Mesendoderm (in vitro differentiated cells): ENCODE results near the gene KLHDC2.
A peak's percentile ranks its signal among the peaks of the same experiment; 100 is the strongest.

Experiments
- DNase-seq: peaks from one replicate; pipeline ENCODE4 v3.0.0; 2013
- H2AK5ac ChIP-seq: 2 replicates; pipeline ENCODE4 v1.6.1; 2013; ENCODE audit warnings: low read length, inconsistent platforms
- H2BK120ac ChIP-seq: 2 replicates; pipeline ENCODE4 v1.6.1; 2013; ENCODE audit warnings: low read depth, mild to moderate bottlenecking, low read length, moderate library complexity, mixed read lengths
- H2BK15ac ChIP-seq: replicated peaks from 2 replicates; pipeline ENCODE4 v1.6.1; 2013; ENCODE audit warnings: low read depth, mild to moderate bottlenecking, moderate library complexity
- H2BK5ac ChIP-seq: 2 replicates; pipeline ENCODE4 v1.6.1; 2013; ENCODE audit warnings: low read length, inconsistent platforms
- H3K18ac ChIP-seq: 2 replicates; pipeline ENCODE4 v1.6.1; 2013; ENCODE audit warnings: mild to moderate bottlenecking, low read length, mixed read lengths
- H3K23ac ChIP-seq: one replicate; pipeline ENCODE4 v1.6.1; 2013; ENCODE audit warnings: low read length
- H3K27ac ChIP-seq: 2 replicates; pipeline ENCODE4 v1.5.1; 2013; ENCODE audit warnings: low read depth, mild to moderate bottlenecking, inconsistent platforms, low read length, moderate library complexity
- H3K27me3 ChIP-seq: 2 replicates; pipeline ENCODE4 v1.6.1; 2013; ENCODE audit warnings: low read length, control low read depth, mild to moderate bottlenecking, inconsistent platforms; ENCODE audit not compliant: insufficient read depth, poor library complexity
- H3K36me3 ChIP-seq: 2 replicates; pipeline ENCODE4 v1.6.1; 2013; ENCODE audit warnings: low read length, inconsistent platforms; ENCODE audit not compliant: control insufficient read depth, insufficient read depth
- H3K4ac ChIP-seq: one replicate; pipeline ENCODE4 v1.6.1; 2013; ENCODE audit warnings: low read depth, mild to moderate bottlenecking, low read length, moderate library complexity
- H3K4me1 ChIP-seq: 2 replicates; pipeline ENCODE4 v1.6.1; 2013; ENCODE audit warnings: low read depth, low read length, inconsistent platforms; ENCODE audit not compliant: control insufficient read depth
- H3K4me2 ChIP-seq: 2 replicates; pipeline ENCODE4 v1.6.1; 2013; ENCODE audit warnings: low read length
- H3K4me3 ChIP-seq: 2 replicates; pipeline ENCODE4 v1.5.1; 2013; ENCODE audit warnings: mild to moderate bottlenecking, low read length
- H3K56ac ChIP-seq: one replicate; pipeline ENCODE4 v1.6.1; 2013; ENCODE audit warnings: low read length
- H3K79me1 ChIP-seq: 2 replicates; pipeline ENCODE4 v1.6.1; 2013; ENCODE audit warnings: low read length, inconsistent platforms
- H3K79me2 ChIP-seq: 2 replicates; pipeline ENCODE4 v1.6.1; 2013; ENCODE audit warnings: mild to moderate bottlenecking, low read length; ENCODE audit not compliant: control insufficient read depth, insufficient read depth
- H3K9ac ChIP-seq: 2 replicates; pipeline ENCODE4 v1.6.1; 2013; ENCODE audit warnings: low read length, inconsistent platforms
- H4K5ac ChIP-seq: one replicate; pipeline ENCODE4 v1.6.1; 2013; ENCODE audit warnings: low read length
- H4K8ac ChIP-seq: one replicate; pipeline ENCODE4 v1.6.1; 2013; ENCODE audit warnings: low read depth, mild to moderate bottlenecking, control low read depth, low read length, moderate library complexity
- WGBS: extraction: QIAGEN DNeasy Blood & Tissue Kit; methylation state at CpG from one replicate; pipeline ENCODE4 v1.1.7; 2013; ENCODE audit warnings: low lambda C conversion rate, missing lambda C conversion rate; ENCODE audit not compliant: insufficient coverage; ENCODE audit errors: extremely low coverage; 5-methylcytosine and 5-hydroxymethylcytosine counted together

Gene KLHDC2

DNA sequence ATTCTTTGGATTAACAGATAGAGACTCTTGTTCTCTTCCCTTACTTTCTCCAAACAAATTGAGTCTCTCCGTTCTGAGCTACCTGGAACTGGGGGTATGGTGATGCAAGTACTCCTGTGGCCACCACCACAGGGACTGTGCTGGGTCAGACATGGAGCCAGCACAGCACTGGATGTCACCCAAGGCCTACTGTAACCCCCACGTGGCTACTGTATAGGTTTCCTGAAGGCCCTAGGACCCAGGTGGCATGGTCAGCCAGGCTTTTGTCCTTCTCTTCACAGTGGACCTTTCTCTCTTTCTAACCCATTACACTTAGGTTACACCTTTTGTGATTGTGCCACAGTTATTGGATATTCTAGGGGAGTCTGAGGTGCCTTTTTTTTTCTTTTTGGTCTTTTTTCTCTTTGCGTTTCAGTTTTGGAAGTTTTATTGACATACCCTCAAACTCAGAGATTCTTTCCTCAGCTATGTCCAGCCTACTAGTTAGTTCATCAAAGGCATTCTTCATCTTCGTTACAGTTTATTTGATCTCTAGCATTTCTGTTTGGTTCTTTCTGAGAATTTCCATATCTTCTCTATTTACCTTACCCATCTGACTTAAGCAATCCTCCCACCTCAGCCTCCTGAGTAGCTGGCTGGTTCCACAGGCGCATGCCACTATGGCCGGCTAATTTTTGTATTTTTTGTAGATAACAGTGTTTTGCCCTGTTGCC, 6.0 kb upstream of the KLHDC2 start:
- no peaks in the 10 kb centered on the region for H3K4me1 ChIP-seq
- H3K79me1 ChIP-seq = no peaks in the 10 kb centered on the region
- no peak overlapping the region for H2BK15ac ChIP-seq
- no peak for DNase-seq
- H3K18ac ChIP-seq = no peak overlapping the region
- no peak overlapping the region for H2BK5ac ChIP-seq
- H4K8ac ChIP-seq = no peak overlapping the region
- no peak overlapping the region for H3K27ac ChIP-seq
- no peak overlapping the region for H4K5ac ChIP-seq
- no peak overlapping the region for H3K56ac ChIP-seq
- no peak overlapping the region for H3K4ac ChIP-seq
- H3K23ac ChIP-seq = no peak overlapping the region
- no peak overlapping the region for H2AK5ac ChIP-seq
- no CpG with 5 or more reads among the region's 6 CpGs for WGBS
- no peak overlapping the region for H2BK120ac ChIP-seq
- no peaks in the 10 kb centered on the region for H3K79me2 ChIP-seq
- H3K4me2 ChIP-seq = no peak overlapping the region
- no peaks in the 10 kb centered on the region for H3K36me3 ChIP-seq
- no peak overlapping the region for H3K4me3 ChIP-seq
- H3K9ac ChIP-seq = no peak overlapping the region
- H3K27me3 ChIP-seq = no peaks in the 10 kb centered on the region

DNA sequence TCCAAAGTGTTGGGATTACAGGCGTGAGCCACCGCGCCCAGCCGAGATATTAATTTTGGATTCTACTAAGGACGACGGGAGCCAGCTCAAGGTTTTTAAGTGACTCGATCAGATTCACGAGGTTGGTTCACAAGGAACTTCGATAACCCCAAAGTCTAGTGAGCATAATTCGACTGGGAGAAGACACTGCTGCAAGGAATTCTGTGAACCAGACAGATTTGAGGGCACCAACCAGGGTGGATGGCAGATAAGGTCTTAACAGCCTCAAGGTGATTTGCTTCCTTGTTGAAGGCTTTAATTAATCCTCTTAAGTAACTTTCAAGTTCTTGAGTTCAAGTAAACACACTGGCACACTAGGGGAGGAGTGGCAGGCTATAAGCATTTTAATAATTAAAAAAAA, 1.1 kb upstream of the KLHDC2 start:
- Histone ChIP-seq H3K79me1 (peaks cover 7% of the 10 kb centered on the region), H3K4me2 (no peak overlapping the region), H3K9ac (peak overlapping the region; percentile 90), H2BK15ac (no peak overlapping the region), H3K27ac (peak overlapping the region; percentile 99), H4K8ac (no peak overlapping the region), H3K4ac (peak overlapping the region; percentile 24), H2BK5ac (no peak overlapping the region), H3K56ac (peak overlapping the region; percentile 91), H3K4me1 (no peaks in the 10 kb centered on the region), H3K23ac (no peak overlapping the region), H3K79me2 (peaks cover 17% of the 10 kb centered on the region), H2BK120ac (peak overlapping the region; percentile 32), H2AK5ac (no peak overlapping the region), H3K4me3 (no peak overlapping the region), H3K27me3 (no peaks in the 10 kb centered on the region), H4K5ac (no peak overlapping the region), H3K18ac (no peak overlapping the region), H3K36me3 (no peaks in the 10 kb centered on the region)
- peak; percentile 60 for DNase-seq
- WGBS = no CpG with 5 or more reads among the region's 10 CpGs

DNA sequence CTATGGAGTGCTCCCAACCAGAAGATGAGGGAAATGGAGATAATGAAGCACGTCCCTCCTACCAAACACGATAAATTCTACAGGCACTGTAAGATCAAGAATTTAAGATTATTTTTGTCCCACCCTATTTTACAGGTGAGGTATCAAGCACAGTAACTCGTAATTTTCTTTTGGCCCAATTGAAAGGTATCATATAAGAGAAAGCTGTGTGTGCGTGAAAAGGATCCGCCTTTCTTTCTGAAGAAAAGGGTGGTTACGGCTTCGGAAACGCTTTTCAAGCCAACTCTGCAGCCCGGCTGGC, 733 bp upstream of the KLHDC2 start:
- Histone ChIP-seq H3K27ac (peak overlapping the region; percentile 99), H3K36me3 (no peaks in the 10 kb centered on the region), H3K4ac (no peak overlapping the region), H3K18ac (peak overlapping the region; percentile 88), H3K4me2 (peak overlapping the region; percentile 77), H3K27me3 (no peaks in the 10 kb centered on the region), H3K4me1 (no peaks in the 10 kb centered on the region), H3K56ac (peak overlapping the region; percentile 91), H2BK15ac (no peak overlapping the region), H3K4me3 (no peak overlapping the region), H4K5ac (no peak overlapping the region), H3K9ac (peak overlapping the region; percentile 90), H3K79me2 (peaks cover 17% of the 10 kb centered on the region), H2AK5ac (no peak overlapping the region), H3K79me1 (peaks cover 7% of the 10 kb centered on the region), H4K8ac (peak overlapping the region; percentile 99), H3K23ac (no peak overlapping the region), H2BK120ac (peak overlapping the region; percentile 32), H2BK5ac (no peak overlapping the region)
- no peak for DNase-seq
- WGBS = no CpG with 5 or more reads among the region's 9 CpGs

DNA sequence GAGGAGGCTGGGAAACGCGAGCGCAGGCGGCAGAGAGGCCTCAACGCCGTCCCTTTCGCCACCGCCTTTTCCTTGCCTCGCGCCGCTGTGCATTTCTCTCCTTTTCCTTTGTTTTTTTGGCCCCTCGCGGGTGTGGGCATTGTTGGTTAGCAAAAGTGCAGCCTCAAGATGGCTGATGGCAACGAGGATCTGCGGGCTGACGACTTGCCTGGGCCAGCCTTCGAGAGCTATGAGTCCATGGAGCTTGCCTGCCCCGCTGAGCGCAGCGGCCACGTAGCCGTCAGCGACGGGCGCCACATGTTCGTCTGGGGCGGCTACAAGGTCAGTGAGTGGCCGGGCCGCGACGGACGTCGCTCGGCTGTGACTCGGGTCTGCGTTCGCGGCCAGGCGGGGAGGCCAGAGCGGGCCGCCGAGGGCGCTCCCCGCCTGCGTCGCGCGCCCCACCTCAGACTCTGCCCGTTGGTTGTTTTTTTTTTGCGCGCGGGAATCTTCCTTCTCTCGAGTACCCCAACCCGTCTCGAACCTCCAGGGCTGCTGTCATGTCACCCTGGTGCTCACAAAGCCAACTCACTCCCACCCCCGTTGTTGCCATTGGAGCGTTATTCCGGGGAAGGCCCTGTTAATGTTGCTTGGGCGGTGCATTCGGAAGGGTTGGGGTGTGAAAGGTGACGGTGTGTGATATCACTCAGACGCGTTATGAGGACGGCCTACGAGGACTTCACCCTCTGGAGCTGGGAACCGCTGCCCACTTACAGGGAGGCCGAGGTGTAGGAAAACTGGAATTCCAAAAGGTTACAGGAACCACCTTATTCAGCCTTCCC, 558 bp downstream of the KLHDC2 start:
- Histone ChIP-seq H2AK5ac (no peak overlapping the region), H3K27me3 (no peaks in the 10 kb centered on the region), H3K36me3 (no peaks in the 10 kb centered on the region), H3K79me2 (peaks cover 17% of the 10 kb centered on the region), H2BK5ac (peak overlapping the region; percentile 2), H3K23ac (peak overlapping the region; percentile 1), H3K4me3 (peak overlapping the region; percentile 57), H3K79me1 (peaks cover 7% of the 10 kb centered on the region), H2BK15ac (no peak overlapping the region), H3K4me2 (peak overlapping the region; percentile 89), H2BK120ac (no peak overlapping the region), H3K18ac (peak overlapping the region; percentile 51), H4K5ac (no peak overlapping the region), H3K56ac (peak overlapping the region; percentile 94), H4K8ac (no peak overlapping the region), H3K9ac (peak overlapping the region; percentile 82), H3K4me1 (no peaks in the 10 kb centered on the region), H3K27ac (peak overlapping the region; percentile 77), H3K4ac (peak overlapping the region; percentile 87)
- no CpG with 5 or more reads among the region's 67 CpGs for WGBS
- DNase-seq = peak; percentile 81

DNA sequence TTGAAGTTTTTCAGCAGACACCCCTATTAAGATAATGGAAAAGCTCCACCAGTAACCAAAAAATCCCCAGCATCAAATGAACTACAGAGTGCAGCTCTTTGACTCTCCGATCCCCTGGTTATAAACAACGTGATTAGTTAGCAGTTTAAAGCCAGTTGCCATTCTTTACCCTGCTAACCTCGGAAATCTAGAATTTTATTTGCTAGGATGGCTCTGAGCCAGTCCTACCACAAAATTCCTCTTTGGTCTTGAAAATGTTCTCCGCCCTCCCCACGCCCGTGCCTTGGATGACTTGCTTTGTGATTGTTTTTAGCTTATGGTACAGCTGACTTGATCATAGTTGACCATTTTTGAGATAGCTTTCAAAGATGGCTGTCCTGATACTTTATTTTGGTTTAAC, 1.2 kb downstream of the KLHDC2 start:
- no peak overlapping the region for H2BK120ac ChIP-seq
- no CpG with 5 or more reads among the region's 6 CpGs for WGBS
- H3K4me1 ChIP-seq = no peaks in the 10 kb centered on the region
- H3K23ac ChIP-seq = peak overlapping the region; percentile 1
- H4K5ac ChIP-seq = no peak overlapping the region
- H3K4me2 ChIP-seq = peak overlapping the region; percentile 89
- no peak overlapping the region for H2AK5ac ChIP-seq
- H2BK15ac ChIP-seq = no peak overlapping the region
- no peak overlapping the region for H3K27ac ChIP-seq
- H3K4ac ChIP-seq = no peak overlapping the region
- no peak for DNase-seq
- no peaks in the 10 kb centered on the region for H3K36me3 ChIP-seq
- H3K79me1 ChIP-seq = peaks cover 7% of the 10 kb centered on the region
- peak overlapping the region; percentile 57 for H3K4me3 ChIP-seq
- no peaks in the 10 kb centered on the region for H3K27me3 ChIP-seq
- peak overlapping the region; percentile 82 for H3K9ac ChIP-seq
- peaks cover 17% of the 10 kb centered on the region for H3K79me2 ChIP-seq
- peak overlapping the region; percentile 94 for H3K56ac ChIP-seq
- no peak overlapping the region for H2BK5ac ChIP-seq
- no peak overlapping the region for H4K8ac ChIP-seq
- H3K18ac ChIP-seq = no peak overlapping the region
